Kidney (tissue), 14 donors: Measurements from ENCODE around the gene TNNI2. TPM values are rescaled to one million over a fixed set of nuclear protein-coding genes. Genes with fewer than 3 reads are reported as not detected.
A peak's percentile ranks its signal among the peaks of the same experiment; 100 is the strongest.

Experiments
- DNase-seq, 5 donors: peaks; one replicate each; pipeline ENCODE4 v3.0.0-alpha.2; 2013 to 2020
- FAIRE-seq: peaks from 2 replicates; lab custom pipeline; 2012; peaks lifted over from hg19 to GRCh38; lab: Jason Lieb, UNC
- H3K27ac ChIP-seq, 2 donors: one replicate each; pipeline ENCODE4 v1.7.0; 2013; ENCODE audit warnings: low read depth in 2 of 2, low read length in 2 of 2, inconsistent platforms in 1 of 2
- H3K27me3 ChIP-seq: one replicate; pipeline ENCODE4 v1.7.1; 2013; ENCODE audit warnings: low read length, inconsistent platforms; ENCODE audit not compliant: control insufficient read depth, insufficient read depth
- H3K36me3 ChIP-seq, 3 donors: one replicate each; pipeline versions ENCODE4 v1.7.0 to v1.7.1; 2013; ENCODE audit warnings: low read length in 3 of 3, control low read depth in 1 of 3, inconsistent platforms in 1 of 3; ENCODE audit not compliant: insufficient read depth in 3 of 3, control insufficient read depth in 2 of 3
- H3K4me1 ChIP-seq, 3 donors: one replicate each; pipeline versions ENCODE4 v1.7.0 to v1.7.1; 2013; ENCODE audit warnings: low read length in 3 of 3, inconsistent platforms in 1 of 3, low read depth in 1 of 3; ENCODE audit not compliant: control insufficient read depth in 2 of 3, insufficient read depth in 2 of 3
- H3K4me3 ChIP-seq, 3 donors: one replicate each; pipeline versions ENCODE4 v1.7.0 to v1.8.1; 2013; ENCODE audit warnings: low read length in 3 of 3, control low read depth in 1 of 3, inconsistent platforms in 1 of 3
- H3K9ac ChIP-seq, 3 donors: one replicate each; pipeline versions ENCODE4 v1.7.0 to v1.7.1; 2013; ENCODE audit warnings: low read length in 3 of 3, control low read depth in 1 of 3, inconsistent platforms in 1 of 3
- H3K9me3 ChIP-seq, 3 donors: one replicate each; pipeline versions ENCODE4 v1.7.0 to v1.7.1; 2013; ENCODE audit warnings: low read length in 3 of 3, control low read depth in 1 of 3, inconsistent platforms in 1 of 3; ENCODE audit not compliant: control insufficient read depth in 2 of 3, insufficient read depth in 1 of 3
- CTCF ChIP-seq: IDR thresholded peaks from 3 replicates; pipeline ENCODE4 v1.5.1; 2012; ENCODE audit warnings: mild to moderate bottlenecking, moderate library complexity, borderline replicate concordance; ENCODE audit not compliant: insufficient read depth; ENCODE audit errors: extremely low read depth
- intact Hi-C: fragments of 100-400 bp; cut with DNase I; formaldehyde crosslinking; loops from one replicate; pipeline ENCODE4 v1.11.1; 2022
- polyA plus RNA-seq: library from polyadenylated mRNA; stranded (reverse); fragments of 350-450 nt; fragmentation: Illumina TruSeq; extraction: RNeasy Lipid Tissue Mini Kit (QIAGEN cat#74804); gene quantifications from one replicate; pipeline ENCODE4 v1.2.3, GENCODE V29; 2014; ENCODE audit warnings: low read depth, low replicate concordance; ENCODE audit not compliant: insufficient read depth
- total RNA-seq: library from RNA; stranded (reverse); fragmentation: NEBNext Ultra II Directional; extraction: Animal tissue kit (Norgen Biotek cat#: 25700); gene quantifications from one replicate; pipeline ENCODE4 v1.2.1, GENCODE V29; 2021
- donor health status: control.
- donor health status: control.
- donor health status: control.
- donor health status: control.
- donor health status: control.
- donor health status: DM: yes; HTN: yes; CAD: no.
- donor health status: Normal renal cell carcinoma (clear cell type).

The TNNI2 gene
- total and polyA plus RNA-seq, 2 donors from 2014 or later, result 1.3 TPM; not detected in 1

- intact Hi-C loops, result no loop called here
- H3K36me3 ChIP-seq, result no peaks in the 10 kb centered on the region
- FAIRE-seq, result no peak
- no peak for TF ChIP-seq CTCF
- H3K4me1 ChIP-seq, result peaks cover 0 to 17% (median 0%) of the 10 kb centered on the region in 3 donors
- no peak overlapping the region for H3K4me3 ChIP-seq
- H3K27me3 ChIP-seq, result no peaks in the 10 kb centered on the region
- no peaks in the 10 kb centered on the region for H3K9me3 ChIP-seq
- DNase-seq, result peak in 1 of 5 donors; percentile 69
- no peak overlapping the region for H3K27ac ChIP-seq
- no peak overlapping the region for H3K9ac ChIP-seq
Measured at GRCh38 chr11:1866776-1867175, 28.0 kb downstream of the TNNI2 start.

- Histone ChIP-seq H3K9ac (no peak overlapping the region), H3K27me3 (no peaks in the 10 kb centered on the region), H3K36me3 (no peaks in the 10 kb centered on the region), H3K4me1 (peaks cover 0 to 17% (median 0%) of the 10 kb centered on the region in 3 donors), H3K9me3 (no peaks in the 10 kb centered on the region), H3K4me3 (no peak overlapping the region), H3K27ac (no peak overlapping the region)
- TF ChIP-seq CTCF, result no peak
- intact Hi-C loops, result no loop called here
- FAIRE-seq (no peak), DNase-seq (peak in 1 of 5 donors; percentile 60)
Measured at GRCh38 chr11:1867381-1867780, 28.6 kb downstream of the TNNI2 start.

GRCh38 chr11:1868056-1868635, 29.4 kb downstream of the TNNI2 start:
- intact Hi-C loops, result no loop called here
- peak in 1 of 5 donors; percentile 61 for DNase-seq
- no peak for FAIRE-seq

More at GRCh38 chr11:1868056-1868635, 29.4 kb downstream of the TNNI2 start:
- H3K4me3 ChIP-seq, result no peak overlapping the region
- no peak overlapping the region for H3K27ac ChIP-seq
- H3K27me3 ChIP-seq, result no peaks in the 10 kb centered on the region
- TF ChIP-seq CTCF, result no peak
- no peaks in the 10 kb centered on the region for H3K9me3 ChIP-seq
- H3K36me3 ChIP-seq, result no peaks in the 10 kb centered on the region
- no peak overlapping the region for H3K9ac ChIP-seq
- H3K4me1 ChIP-seq, result peaks cover 0 to 16% (median 0%) of the 10 kb centered on the region in 3 donors
